ENCODE results near the gene CFL1.

The CFL1 gene

DNA sequence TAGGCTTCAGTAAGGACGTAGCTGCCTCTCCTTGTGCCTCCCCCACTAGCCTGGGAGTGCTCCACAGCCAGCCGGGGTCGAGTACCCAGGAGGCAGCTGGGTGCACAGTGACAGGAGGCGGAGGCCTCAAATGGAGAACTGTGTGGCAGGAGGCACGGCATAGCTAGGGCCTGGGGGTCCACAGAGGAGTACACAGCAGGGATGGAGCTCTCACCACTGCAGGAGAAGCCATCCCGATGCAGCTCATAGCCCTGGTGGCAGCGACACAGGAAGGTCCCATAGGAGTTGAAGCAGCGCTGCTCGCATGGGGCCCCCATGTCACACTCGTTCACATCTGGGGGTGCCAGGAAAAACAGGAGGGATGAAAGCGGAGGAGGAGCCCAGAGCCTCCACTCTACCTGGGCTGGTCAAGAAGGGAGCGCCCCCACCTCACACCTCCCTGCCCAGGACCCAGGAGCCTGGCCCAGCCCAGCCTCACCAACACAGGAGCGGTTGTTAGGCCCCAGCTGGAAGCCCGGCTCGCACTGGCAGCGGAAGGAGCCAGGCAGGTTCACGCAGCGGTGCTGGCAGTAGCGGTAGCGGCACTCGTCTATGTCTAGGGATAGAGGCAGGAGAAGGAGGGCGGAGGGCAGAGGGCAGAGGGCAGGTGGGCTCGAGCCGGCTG is 11.8 kb upstream of the CFL1 start:
- DNase-seq (ENCODE audit: low read depth), result no peak

DNA sequence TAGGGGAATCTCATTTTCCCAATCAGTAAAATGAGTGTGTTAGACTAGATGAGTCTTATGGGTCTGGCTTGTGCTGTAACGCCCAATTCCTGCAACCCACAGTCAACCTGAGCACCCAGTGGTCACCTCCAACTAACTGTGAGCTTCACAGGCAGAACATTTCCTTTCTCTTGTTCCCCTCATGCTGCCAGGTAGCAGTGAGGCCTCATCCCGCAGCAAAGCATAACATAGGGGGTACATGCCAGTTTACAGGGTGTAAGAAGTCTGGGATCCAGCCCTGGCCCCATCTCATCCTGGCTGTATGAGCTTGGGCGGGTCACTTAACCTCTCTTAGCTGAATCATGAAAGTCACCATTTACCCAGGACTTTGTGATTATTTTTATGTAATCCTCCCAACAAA is 10.9 kb upstream of the CFL1 start:
- DNase-seq (ENCODE audit: low read depth), result no peak

DNA sequence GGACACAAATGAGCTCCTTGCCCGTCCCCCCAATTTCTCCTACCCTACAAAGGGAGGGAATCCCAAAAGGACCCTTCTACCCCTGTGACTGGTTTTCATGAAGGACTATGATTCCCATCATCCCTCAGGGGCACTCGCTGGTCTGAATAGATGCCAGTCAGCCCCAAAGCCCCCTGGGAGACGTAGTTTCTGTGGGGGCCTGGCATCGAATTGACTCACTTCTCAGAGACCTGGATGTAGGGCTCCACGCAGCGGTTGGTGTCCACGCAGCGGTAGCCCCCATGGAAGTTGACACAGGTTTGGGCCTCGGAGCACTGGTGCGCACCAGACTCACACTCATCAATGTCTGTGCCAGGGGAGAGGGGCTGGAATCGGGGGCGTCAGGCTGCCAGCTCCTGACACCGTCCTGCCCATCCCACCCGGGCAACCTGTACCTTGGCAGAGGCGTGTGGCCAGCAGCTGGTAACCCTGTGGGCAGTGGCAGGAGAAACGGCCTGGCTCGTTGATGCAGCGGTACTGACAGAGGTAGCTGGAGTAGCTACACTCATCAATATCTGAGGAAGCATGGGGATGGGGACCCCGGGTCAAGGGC is 10.2 kb upstream of the CFL1 start:
- DNase-seq (ENCODE audit: low read depth), result no peak

DNA sequence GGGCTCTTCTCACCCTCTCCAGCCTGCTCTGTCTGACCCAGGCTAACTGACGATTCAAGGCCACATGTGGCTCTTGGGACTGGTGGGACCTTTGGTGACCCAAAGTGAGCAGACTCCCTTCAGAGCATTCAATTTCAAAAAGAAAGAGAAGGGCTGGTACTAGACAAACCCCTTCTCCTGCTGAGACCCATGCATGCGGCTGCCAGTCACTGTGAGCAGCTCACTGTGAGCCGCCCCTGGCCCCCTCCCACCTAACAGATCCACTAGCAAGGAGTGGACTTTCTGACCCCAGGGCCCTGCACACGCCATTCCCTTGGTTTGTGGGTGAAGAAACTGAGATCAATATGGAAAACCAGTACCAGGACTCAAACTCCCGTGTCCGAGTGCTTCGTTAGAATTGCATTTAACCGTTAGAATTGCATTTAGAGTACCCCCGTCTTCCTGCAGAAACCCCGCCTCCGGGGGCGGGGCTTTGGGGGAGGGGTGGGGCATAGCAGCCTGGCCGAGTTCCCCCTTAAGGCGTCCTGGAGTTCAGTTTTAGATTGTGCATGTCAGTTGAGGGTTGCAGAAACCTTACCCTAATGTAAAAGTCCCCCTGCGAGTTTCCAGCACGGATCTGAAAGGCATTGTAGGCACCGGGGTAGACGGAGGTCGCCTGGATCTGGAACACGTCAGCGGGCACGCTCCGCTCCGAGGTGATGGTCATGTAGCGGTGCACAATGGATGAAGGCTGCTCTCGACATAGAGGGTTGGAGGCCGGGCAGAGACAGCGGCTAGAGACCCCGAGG is 9.5 kb upstream of the CFL1 start:
- no peak for DNase-seq (ENCODE audit: low read depth)

DNA sequence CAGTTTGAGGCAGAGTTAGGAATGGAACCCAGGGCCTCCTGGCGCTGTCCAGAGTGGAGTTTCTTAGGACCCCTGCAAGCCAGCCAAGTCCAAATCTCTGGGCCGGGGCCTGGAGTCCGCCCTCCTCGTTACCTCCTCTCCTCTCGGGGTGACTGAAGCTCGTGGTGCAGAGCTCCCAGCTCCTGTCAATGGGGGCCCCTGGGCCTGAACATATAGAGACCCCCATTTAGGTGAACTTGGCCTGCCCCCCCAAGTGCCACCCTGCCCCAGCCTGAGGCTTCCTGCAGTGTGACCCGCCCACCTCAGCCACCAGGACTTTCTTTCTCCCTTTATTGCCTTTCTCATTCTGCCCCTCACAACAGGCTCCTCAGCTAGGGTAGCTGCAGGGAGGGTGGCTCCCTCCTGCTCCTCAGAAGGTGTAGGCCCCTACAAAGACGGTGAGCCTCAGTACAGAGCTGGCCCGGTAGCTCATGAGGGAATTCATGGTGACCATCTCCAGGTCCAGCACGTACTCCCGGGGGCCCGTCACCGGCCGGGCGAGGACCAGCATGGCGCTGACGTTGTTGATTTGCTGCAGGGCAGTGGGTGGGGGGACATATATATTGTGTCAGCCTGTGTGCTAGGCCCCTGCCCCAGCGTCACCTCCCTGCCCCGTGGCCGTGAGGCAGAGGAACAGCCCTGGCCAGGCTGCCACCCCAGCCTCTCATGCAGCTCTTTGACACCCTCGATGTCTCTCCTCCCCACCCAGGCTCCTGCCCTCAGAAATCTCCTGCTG is 8.7 kb upstream of the CFL1 start:
- DNase-seq (ENCODE audit: low read depth), result no peak

DNA sequence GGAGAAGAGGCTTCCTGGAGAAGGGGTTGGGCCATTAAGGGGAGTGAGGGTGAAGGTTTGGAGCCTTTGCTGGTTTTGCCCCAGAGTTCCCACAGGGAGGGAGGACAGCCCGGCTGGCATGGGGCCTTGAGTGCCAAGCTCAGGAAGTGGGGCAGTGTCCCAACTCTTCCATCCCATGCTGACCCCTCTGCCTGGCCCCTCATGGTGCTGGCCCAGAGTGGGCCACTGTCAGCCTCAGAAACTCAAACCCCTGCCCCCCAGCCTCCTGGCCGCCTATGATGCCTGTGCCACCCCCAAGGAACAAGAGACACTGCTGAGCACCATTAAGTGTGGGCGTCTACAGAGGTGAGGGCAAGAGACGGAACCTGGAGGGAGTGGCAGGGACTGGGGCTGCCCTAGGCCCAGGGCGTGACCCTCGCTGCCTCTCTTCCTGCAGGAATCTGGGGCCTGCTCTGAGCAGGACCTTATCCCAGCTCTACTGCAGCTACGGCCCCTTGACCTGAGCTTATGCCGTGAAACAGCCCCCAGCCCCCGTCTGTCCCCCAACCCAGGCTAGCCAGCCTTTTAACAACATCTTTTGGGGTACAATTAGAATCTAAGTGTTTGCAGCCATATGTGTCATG is 7.7 kb upstream of the CFL1 start:
- DNase-seq (ENCODE audit: low read depth), result no peak

DNA sequence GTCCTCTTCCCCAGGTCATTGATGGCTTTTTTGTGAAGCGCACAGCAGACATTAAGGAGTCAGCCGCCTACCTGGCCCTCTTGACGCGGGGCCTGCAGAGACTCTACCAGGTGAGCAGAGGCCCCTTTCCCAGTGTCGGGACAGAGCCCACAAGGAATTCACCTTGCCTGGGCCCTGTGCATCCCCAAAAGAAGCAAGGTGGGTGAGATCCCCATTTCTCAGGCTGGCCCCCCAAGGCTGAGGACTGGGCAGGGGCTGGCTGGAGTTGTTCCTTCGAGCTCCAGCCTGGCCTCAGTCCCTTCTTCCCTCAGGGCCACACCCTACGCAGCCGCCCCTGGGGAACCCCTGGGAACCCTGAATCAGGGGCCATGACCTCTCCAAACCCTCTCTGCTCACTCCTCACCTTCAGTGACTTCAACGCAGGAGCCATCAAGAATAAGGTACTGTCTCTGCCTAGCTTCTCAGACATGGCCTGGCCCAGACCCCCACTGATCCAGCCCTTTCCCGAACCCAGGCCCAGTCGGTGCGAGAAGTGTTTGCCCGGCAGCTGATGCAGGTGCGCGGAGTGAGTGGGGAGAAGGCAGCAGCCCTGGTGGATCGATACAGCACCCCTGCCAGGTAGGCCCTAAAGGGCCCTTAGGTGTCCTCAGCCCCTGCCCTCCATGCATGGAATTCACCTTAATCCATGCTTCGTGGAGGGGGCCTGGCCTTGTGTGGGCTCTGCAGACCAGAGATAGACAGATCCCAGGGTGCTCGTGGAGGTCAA is 6.9 kb upstream of the CFL1 start:
- DNase-seq (ENCODE audit: low read depth), result no peak

DNA sequence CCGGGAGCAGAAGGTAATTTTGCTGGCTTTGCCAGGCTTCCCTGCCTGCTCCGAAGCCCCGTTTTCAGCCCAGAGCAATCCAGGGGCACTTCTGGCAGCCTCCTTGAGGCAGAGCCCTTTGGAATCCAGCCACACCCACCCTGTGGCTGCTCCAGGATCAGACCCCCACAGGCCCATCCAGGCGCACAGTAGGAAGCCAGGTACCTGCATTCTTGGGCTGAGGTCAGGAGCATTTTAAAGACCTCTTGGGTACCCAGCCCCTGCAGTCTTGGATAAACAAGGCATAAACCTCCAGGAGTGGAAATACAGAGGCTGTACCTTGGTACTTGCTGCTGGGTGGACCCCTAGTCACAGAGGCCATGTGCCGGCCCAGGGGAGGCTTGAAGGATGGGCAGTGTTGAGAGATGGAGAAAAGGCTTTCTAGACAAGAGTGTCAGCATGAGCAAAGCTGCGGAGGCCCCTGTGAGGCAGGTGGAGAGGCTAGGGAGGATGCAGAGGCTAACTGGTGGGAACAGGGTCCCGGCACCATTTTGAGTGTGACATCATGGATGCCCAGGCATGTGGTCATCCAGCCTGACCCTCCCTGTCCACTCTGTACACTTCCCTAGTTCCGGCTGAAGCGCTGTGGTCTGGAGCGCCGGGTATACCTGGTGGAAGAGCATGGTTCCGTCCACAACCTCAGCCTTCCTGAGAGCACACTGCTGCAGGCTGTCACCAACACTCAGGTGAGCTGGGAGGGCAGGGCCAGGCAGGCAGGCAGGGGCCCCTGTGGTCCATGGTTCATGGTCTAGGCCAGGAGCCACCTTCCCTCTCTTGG is 6.1 kb upstream of the CFL1 start:
- DNase-seq (ENCODE audit: low read depth), result no peak

DNA sequence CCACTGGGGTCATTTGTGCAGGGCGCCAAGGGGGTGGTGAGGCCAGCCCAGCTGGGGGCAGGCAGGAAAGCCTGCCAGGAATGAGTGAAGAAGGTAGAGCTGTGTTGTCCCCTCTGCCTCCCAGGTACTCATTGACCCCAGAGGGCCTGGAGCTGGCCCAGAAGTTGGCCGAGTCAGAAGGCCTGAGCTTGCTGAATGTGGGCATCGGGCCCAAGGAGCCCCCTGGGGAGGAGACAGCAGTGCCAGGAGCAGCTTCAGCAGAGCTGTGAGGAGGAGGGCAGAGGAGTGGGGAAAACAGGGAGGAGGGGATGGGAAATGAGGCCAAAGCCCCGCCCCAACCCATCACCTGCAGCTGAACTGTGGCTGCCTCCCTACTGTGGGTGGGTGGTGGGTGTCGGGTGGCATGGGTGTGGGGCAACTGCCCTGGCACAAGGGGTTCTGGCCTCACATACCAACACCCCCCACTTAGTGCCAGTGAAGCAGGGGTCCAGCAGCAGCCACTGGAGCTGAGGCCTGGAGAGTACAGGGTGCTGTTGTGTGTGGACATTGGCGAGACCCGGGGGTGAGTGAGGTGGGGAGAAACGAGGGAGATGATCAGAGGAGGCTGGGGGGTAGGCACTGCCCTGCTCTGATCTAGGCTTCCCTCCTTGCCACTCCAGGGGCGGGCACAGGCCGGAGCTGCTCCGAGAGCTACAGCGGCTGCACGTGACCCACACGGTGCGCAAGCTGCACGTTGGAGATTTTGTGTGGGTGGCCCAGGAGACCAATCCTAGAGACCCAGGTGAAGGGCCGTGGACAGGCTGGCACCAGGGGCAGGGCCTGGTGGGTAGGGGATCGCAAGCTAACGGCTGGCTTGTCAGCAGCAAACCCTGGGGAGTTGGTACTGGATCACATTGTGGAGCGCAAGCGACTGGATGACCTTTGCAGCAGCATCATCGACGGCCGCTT is 5.2 kb upstream of the CFL1 start:
- no peak for DNase-seq (ENCODE audit: low read depth)

DNA sequence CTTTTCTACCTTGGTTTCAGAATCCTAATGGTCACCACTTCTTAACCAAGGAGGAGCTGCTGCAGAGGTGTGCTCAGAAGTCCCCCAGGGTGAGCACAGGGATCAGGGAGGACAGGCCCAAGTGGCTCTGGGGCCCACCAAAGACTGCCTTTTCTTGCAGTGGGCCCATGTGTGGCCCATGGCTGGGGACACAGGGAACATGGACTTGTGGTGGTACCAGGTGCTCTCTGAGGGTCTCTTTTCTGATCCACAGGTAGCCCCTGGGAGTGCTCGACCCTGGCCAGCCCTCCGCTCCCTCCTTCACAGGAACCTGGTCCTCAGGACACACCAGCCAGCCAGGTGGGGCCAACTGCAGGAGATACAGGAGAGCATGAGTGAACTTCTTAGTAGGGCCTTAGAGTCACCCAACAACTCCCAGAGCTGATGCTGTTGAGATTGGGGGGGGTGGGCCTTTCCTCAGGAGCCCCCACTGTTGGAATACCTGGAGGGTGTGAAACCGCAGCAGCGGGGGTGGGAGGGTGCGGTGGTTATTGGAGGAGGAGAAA is 4.3 kb upstream of the CFL1 start:
- DNase-seq (ENCODE audit: low read depth), result no peak

- DNase-seq (ENCODE audit: low read depth), result no peak
Measured at GRCh38 chr11:65861533-65862183, 3.7 kb upstream of the CFL1 start.

DNA sequence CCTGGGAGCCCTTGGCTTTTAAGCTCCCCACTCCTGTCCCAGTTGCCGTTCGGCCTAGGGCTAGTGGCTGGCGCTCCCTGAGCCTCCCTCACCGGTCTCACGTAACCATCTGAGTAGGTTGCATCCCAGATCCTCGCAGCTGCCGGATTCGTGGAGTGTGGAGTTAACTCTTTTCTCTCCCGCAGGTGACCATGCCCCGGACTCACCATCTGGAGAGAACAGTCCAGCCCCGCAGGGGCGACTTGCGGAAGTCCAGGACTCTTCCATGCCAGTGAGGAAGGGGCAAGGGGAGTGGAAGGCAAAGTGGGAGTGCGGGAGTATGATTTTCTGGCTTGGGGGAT is 3.2 kb upstream of the CFL1 start:
- no peak for DNase-seq (ENCODE audit: low read depth)

DNA sequence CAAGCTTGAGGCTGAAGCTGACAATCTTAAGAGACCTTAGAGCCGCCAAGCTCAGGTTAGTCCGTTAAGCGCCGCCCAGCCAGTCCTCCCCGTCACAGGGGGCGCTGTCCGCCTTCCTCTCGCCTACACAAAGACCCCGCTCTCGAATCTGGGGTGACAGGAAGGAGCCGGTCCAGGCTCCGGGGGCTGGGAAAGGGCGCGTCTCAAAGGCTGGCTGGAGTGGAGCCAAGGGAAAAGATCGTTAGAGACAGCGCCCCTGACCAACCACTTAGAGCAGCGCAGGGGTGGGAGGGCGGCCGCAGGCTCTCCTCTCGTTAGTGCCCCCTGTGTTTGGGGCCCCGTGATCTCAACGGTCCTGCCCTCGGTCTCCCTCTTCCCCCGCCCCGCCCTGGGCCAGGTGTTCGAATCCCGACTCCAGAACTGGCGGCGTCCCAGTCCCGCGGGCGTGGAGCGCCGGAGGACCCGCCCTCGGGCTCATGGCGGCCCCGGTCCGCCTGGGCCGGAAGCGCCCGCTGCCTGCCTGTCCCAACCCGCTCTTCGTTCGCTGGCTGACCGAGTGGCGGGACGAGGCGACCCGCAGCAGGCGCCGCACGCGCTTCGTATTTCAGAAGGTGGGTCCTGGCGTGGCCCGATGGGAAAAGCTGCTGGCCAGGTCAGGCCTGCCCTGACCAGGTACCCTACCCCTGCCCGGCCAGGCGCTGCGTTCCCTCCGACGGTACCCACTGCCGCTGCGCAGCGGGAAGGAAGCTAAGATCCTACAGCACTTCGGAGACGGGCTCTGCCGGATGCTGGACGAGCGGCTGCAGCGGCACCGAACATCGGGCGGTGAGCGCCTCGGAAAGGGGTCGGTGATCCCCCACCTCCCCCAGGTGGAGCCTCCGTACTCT is 2.5 kb upstream of the CFL1 start, which contains the start of gene MUS81:
TSS of gene MUS81 (plus strand) at position 156 of the 887 bp plus-strand sequence. CDS start at position 477, 321 bp downstream.
- peak; percentile 93 for DNase-seq (ENCODE audit: low read depth)

GRCh38 chr11:65859812-65860277 is 1.9 kb upstream of the CFL1 start:
- DNase-seq (ENCODE audit: low read depth), result no peak

DNA sequence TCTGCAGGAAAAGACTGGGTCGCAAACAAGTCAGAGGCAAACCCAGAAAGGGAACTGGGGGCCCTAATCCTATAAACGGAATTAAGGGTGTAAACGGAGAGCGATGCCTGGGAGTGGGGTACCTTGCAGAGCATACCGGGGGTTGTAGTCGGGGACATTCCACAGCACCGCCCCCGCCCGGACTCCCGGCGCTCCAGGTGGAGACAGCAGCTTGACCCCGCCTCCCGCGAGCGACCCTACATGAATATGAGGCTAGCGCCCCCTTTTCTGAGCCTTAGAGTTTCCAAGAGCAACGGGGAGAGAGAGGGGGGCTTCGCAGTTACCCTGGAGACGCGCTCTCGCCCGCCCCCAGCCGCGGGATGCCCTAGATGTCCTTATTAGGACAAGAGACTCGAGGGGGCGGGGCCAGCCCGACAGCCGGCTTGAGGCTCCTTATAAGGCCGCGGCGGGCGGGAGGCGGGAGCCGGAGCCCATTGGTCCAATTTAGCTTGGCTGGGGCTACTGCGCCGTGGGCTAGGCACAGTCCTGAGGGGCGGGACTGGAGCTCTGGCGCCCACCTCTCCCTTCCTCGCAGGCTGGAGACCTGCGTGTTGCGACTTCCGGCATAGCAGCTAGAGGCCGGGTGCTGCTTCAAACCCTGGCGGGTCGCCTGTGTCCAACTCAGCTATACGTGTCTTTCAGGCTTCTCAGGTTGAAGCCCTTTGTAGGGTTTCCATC is 1.3 kb upstream of the CFL1 start:
- peak; percentile 94 for DNase-seq (ENCODE audit: low read depth)

DNA sequence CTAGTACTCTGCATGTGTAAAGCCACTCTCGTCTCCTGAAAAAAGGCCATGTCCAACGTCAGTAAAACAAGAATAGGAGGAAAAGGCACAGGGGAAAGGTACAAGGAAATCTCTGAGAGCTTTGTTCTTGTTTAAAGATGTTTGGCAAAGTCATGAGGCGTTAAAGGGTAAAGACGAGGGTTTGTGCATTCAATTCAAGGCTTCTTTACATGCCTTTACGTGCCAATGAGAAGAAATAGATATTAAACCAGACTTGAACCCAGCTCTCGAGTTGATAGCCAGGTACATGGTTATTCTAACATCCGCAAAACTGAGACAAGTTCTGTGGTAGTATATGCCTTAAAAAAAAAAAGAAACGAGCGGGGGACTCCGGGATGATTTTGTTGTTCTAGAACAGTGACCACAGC is 704 bp upstream of the CFL1 start:
- DNase-seq (ENCODE audit: low read depth), result no peak

- DNase-seq (ENCODE audit: low read depth), result no peak
Measured at GRCh38 chr11:65857500-65857852, 504 bp downstream of the CFL1 start.
